NCI-H1930 (cell line): ENCODE data around the gene ADARB2.

Experiments used
- DNase-seq, 2 experiments: peaks; one replicate each; lab custom pipeline; 2025; lab: John Stamatoyannopoulos, UW

Gene ADARB2

GRCh38 chr10:1394155-1394912 lies 343.0 kb downstream of the ADARB2 start:
- DNase-seq, result no peak

GRCh38 chr10:1393481-1393880 lies 343.8 kb downstream of the ADARB2 start:
- no peak for DNase-seq

GRCh38 chr10:1392127-1392526 lies 345.2 kb downstream of the ADARB2 start:
- no peak for DNase-seq

DNA sequence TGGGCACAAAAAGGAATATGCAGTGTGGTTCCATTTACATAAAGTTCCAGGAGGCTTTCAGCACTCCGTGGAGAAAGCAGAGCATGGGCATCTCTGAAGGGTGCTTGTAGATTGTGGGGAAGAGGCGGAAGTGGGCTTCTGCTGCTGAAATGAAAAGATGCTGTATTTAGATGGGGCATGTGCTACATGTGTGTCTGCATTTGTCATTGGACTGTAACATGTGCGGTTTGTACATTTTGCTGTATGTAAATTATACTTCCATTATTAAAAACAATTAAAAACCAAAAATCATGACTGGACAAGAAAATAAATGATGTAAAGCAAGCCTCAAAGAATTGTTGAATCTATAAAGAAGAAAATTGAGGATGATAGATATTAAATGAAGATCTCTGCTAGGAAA lies 347.1 kb downstream of the ADARB2 start:
- DNase-seq, result no peak

DNA sequence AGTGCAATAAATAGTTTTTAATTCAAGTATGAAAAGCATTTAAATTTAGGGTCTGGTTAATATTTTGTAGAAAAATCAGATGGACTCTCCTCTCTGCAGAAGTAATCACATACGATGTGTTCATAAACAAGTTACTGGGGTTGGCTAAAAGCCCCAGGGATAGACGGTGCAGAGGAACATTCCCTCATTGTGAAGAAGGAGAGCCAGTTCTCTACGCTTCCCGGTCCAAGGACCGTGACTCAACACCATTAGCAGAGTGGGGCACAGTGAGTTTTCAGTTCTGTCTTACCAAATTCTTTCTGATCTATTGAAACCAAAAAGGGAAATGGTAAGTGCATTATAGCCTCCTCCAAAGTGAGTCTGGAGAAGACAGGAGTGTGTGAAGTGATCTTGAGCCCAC lies 353.3 kb downstream of the ADARB2 start:
- DNase-seq, result no peak

GRCh38 chr10:1382711-1383110 lies 354.6 kb downstream of the ADARB2 start:
- DNase-seq, result no peak

- DNase-seq, result no peak
Measured at GRCh38 chr10:1381339-1381738, 356.0 kb downstream of the ADARB2 start.

- DNase-seq, result no peak
Measured at GRCh38 chr10:1380088-1380671, 357.1 kb downstream of the ADARB2 start.

DNA sequence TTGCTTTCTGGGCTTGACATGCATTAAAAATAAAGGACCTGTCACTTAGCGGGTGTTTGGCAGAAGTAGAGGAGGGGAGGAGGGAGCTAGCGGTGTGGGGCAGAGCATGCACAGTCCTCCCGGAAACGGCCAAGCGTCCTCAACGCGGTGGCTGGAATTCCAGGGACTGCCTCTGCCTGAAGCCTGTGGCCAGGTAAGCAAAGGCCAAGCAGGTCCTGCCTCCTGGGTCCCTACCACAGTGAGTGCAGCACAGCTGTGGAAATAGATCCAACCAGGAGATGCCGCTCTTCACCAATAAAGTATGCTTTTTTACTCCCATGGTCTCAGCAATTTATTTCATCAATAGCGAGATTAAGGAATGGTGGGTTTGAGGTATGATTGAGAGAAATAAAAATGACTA lies 357.7 kb downstream of the ADARB2 start:
- DNase-seq, result no peak

GRCh38 chr10:1378473-1378872 lies 358.9 kb downstream of the ADARB2 start:
- DNase-seq, result no peak

DNA sequence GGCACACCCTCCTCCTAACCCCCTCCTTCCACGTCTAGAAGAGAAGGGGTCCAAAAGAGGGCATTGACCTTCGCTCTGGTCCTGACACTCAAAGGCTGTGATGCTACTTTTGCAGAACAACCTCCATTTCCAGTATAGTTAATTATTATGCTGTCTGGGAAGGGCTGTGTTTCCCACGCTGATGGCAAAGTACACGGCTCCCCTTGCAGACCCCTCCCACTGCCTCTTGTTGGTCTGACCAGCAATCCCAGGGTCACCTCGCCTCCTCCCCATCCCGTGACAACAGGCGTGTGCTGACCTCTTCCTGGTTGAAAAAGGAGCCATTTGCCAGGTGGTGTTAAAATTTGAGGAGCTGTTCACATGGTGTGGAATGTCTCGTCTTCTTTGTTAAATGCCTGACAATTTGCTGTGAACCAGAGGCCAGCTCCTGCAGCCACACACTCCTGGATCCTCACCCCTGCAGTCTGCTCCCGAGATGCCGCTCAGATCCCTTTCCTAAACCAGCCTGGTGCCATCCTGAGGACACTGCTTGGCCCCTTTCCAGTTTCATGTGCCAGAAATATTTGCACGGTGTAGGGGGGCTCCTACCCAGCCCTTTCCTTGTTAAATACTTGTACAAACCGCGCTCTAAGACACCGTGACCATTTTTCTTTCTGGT lies 359.5 kb downstream of the ADARB2 start:
- DNase-seq, result no peak

DNA sequence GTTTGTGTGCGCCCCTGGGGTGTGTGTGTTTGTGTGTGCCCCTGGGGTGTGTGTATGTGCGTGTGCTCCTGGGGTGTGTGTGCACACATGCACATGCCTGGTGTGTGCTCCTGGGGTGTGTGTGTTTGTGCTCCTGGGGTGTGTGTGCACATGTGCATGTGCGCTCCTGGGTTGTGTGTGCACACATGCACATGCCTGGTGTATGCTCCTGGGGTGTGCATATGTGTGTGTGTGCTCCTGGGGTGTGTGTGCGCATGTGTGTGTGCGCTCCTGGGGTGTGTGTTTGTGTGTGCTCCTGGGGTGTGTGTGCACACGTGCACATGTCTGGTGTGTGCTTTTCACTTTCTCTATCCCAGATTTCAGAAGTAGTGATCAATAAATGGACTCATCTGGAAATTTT lies 360.1 kb downstream of the ADARB2 start:
- no peak for DNase-seq

DNA sequence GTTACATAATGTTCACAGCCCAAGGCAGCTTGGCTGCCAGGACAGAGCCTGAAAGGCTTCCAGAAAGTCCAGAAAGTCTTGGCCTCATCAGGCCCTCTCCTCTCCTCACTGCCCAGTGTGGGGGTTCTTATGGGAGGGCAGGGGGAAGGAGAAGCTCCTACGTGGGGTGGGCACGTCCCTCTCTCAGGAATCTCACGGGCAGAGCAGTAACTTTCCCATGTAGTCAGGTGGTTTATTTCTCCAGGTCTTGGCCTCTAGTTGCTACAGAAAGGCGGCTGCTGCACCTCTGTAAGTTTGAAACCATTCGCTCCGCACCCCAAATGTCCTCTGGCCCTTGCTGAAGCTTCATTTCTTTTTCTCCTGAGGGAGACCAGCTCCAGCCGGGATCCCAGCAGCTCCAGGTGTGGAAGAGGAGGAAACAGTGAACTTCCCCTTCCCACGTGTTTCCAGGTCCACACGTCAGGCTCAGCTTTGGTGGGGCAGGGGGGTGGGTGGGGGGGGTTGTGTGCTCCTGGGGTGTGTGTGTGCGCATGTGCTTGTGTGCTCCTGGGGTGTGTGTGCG lies 360.9 kb downstream of the ADARB2 start:
- no peak for DNase-seq

DNA sequence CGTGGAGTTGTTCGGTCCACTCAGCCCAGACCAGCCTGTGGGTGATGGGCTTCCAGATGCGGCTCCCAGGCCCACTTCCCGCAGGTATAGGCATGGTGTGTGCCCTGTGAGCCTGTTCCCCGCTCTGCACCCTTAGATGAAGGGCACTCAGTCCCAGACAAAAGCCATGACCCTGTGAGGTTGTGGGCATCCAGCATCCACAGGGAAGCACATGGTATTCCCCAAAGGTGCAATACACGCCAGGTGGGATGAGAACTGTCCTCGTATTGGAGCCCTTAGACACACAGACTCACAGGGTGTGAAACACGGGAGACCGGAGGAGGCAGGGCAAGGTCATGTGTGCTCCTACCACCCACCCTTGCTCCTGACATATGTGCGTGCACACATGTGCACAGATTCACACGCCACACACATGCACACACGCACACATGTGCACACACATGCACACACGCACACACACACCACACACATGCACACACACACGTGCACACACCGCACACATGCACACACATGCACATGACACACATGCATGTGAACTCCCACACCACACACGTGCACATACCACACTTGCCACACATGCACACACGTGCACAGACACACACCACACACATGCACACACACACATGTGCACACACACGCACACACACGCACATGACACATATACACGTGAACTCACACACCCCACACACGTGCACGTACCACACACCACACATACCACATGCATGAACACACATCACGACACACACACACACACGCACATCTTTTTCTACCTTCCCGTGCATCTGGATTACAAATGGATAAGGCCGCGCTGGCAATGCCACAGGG lies 361.8 kb downstream of the ADARB2 start:
- no peak for DNase-seq

DNA sequence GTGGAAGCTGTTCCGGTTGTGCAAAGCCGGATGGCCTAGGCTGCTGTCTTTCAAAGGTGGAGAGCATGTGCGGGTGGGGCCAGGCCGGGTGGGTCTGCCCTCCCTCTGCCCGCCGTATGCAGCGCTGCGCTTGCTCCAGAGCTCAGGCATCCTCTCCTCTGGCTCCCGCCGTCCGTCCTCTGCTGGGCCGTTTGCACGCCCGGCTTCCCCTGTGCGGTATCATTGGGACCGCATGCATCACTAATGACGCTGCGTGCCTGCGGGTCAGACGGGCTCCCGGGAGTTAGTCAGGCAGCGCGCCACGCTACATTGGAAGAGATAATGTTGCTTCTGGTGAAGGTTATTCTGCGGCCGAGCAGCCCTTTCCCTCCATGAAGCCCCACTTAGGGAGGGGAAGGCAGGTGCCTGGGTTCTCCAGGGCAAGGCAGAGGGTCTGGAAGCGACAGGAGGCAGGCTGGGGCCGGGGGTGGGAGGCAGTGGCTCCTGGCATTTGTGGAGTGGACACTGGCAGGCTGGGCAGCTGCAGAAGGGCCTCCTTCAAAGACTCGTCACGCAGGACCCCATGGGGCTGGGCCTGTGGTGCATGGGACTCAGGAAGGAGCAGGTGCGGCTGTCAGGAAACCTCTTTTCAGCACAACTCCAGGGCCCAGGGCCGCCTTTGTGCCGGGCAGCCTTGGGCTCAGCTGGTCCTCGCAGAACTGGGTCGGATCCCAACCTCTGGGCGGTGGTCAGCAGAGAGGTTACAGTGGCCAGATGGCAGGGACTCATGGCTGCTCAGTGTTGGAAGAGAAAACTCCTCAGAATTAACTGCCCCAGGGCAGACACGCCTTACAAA lies 362.6 kb downstream of the ADARB2 start:
- DNase-seq, result no peak

- DNase-seq, result no peak
Measured at GRCh38 chr10:1373287-1373686, 364.0 kb downstream of the ADARB2 start.

- no peak for DNase-seq
Measured at GRCh38 chr10:1372212-1372611, 365.1 kb downstream of the ADARB2 start.

DNA sequence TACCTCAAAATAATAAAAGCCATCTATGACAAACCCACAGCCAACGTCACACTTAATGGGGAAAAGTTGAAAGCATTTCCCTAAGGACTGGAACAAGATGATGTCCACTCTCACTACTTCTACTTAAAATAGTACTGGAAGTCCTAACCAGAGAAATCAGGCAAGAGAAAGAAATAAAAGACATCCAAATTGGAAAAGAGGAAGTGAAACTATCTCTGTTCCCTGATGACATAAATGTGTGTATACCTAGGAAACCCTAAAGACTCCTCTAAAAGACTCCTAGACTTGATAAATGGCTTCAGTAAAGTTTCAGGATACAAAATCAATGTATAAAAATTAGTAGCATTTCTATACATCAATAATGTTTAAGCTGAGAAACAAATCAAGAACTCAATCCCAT lies 367.0 kb downstream of the ADARB2 start:
- no peak for DNase-seq

DNA sequence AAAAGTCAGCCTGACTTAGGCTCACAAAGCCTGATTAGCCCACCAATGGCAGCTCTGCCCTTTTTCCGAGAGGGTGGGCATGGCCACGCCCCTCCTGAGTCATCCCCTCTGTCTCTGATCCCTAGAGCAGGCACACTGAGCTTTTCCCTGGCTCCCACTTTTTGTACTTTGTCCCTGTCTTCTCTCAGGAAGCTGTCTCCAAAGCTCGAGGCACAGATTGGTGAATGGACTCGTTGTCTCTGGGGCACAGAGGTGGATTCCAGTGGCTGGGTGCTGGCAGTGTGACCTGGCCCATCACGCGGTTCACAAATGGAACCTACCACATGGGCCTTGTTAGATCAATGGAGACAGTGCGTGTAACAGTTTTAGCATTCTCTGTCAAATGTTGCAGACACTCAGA lies 367.7 kb downstream of the ADARB2 start:
- DNase-seq, result no peak

- no peak for DNase-seq
Measured at GRCh38 chr10:1369197-1369596, 368.1 kb downstream of the ADARB2 start.

DNA sequence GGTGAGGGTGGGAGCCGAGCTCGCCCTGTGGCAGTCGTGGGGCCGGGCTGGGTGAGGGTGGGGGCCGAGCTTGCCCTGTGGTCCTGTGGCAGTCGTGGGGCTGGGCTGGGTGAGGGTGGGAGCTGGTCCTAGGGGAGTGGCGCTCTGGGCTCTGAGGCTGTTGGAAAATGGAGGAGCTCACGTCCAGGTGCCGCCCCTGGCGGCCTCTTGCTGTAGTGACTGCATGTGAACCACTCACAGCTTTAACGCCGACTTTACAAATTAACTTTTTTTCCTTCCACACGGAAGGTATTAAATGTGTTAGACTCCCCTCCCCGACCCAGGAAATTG lies 368.5 kb downstream of the ADARB2 start:
- DNase-seq, result no peak
